Measurements from ENCODE around the gene COL6A3. TPM values are rescaled to one million over a fixed set of nuclear protein-coding genes. Genes with fewer than 3 reads are reported as not detected.

COL6A3 gene
- total and polyA plus RNA-seq, 9 of the 15 experiments (the other 6 are each of a cell fraction or from before 2014, with no cell fraction given): 0.07 to 4.1 (median 1.5) TPM

GRCh38 chr2:237320801-237321560, 93.0 kb downstream of the COL6A3 start (continued):
- no peak for TF ChIP-seq ZNF324 (CRISPR knock-in tag; IDR thresholded peaks at IDR 0.05)

DNA sequence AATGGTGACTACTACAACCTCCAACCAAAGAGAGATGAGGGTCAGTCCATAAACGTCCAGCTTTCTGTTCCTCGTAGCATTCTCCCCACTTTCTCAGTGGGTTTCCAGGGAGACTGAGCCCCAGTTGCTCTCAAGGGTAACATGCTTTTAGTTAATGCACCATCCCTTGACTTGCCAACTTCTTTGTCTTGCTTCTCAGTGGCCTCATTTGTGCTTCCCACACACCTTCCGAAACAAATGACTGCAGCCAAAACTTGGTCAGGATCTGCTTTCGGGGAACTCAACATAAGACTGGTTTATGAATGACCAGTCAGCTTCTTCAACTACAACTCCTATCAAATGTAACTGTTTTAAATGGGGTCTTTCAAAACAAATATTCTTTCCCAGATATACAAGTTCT, 94.1 kb downstream of the COL6A3 start:
- H4K20me1 ChIP-seq (replicated peaks; ENCODE audit: control insufficient read depth, insufficient read depth, low read length): no peaks in the 10 kb centered on the region
- WGBS (ENCODE audit: insufficient coverage, low coverage, missing lambda C conversion rate): 5% methylated on average over 4 of the region's 4 CpGs
- no TSS peak for BruUV-seq (replicated peaks)
- H3K9me1 ChIP-seq (ENCODE audit: control insufficient read depth, insufficient read depth, low read length): no peaks in the 10 kb centered on the region
- no peaks in the 10 kb centered on the region for H3K4me1 ChIP-seq (replicated peaks in 1 of 2; ENCODE audit: control insufficient read depth in 2 of 2, insufficient read depth in 2 of 2, low read length in 2 of 2)
- DNase-seq (ENCODE audit: extremely low read depth in 1 of 4, low spot score in 3 of 4): no peak
- H3K27me3 ChIP-seq (ENCODE audit: control insufficient read depth in 2 of 2, insufficient read depth in 2 of 2, low read length in 2 of 2): peaks cover 0 to 8% of the 10 kb centered on the region in 2 experiments; a peak in 2 of 5 replicates
- CTCF ChIA-PET (ENCODE audit: low intra/inter-chr PET ratio): no interaction called here
- no peak overlapping the region for H3K27ac ChIP-seq (ENCODE audit: extremely low read depth, low read depth, low read length)
- TF ChIP-seq PHB2 (IDR thresholded peaks at IDR 0.05; ENCODE audit: low read depth) (no peak), ZNF436 (CRISPR knock-in tag; IDR thresholded peaks at IDR 0.05) (no peak), TAF15 (IDR thresholded peaks at IDR 0.05; ENCODE audit: low read depth, low read length) (no peak), EZH2 (IDR thresholded peaks at IDR 0.05; ENCODE audit: borderline replicate concordance, low read depth, low read length) (no peak), PHF20 (IDR thresholded peaks at IDR 0.05; ENCODE audit: partially characterized antibody) (no peak), TBP (optimal IDR thresholded peaks at IDR 0.05; ENCODE audit: low read depth, low read length) (no peak), ATF2 (CRISPR knock-in tag; IDR thresholded peaks at IDR 0.05) (no peak), ZNF561 (CRISPR knock-in tag; conservative IDR thresholded peaks at IDR 0.05) (no peak), STAT5B (CRISPR knock-in tag; IDR thresholded peaks at IDR 0.05) (no peak), RCOR1 (IDR thresholded peaks at IDR 0.05; ENCODE audit: borderline replicate concordance in 1 of 2, low read depth in 2 of 2, low read length in 2 of 2) (no peak)
- TF ChIP-seq, protein P1, sequence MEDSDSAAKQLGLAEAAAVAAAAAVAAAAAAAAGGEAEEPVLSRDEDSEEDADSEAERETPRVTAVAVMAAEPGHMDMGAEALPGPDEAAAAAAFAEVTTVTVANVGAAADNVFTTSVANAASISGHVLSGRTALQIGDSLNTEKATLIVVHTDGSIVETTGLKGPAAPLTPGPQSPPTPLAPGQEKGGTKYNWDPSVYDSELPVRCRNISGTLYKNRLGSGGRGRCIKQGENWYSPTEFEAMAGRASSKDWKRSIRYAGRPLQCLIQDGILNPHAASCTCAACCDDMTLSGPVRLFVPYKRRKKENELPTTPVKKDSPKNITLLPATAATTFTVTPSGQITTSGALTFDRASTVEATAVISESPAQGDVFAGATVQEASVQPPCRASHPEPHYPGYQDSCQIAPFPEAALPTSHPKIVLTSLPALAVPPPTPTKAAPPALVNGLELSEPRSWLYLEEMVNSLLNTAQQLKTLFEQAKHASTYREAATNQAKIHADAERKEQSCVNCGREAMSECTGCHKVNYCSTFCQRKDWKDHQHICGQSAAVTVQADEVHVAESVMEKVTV (CRISPR knock-in tag; IDR thresholded peaks at IDR 0.05): no peak
- no peaks in the 10 kb centered on the region for H3K36me3 ChIP-seq (ENCODE audit: control insufficient read depth, insufficient read depth, low read length)
- in situ Hi-C loops (cut with MboI) (no loop called here), intact Hi-C loops (cut with micrococcal nuclease) (no loop called here)
- H3K79me2 ChIP-seq (ENCODE audit: control insufficient read depth, insufficient read depth, low read length): no peaks in the 10 kb centered on the region
- H3K4me3 ChIP-seq: no peak overlapping the region
- H3K4me2 ChIP-seq (ENCODE audit: insufficient read depth, low read length): no peak overlapping the region
- H3K9ac ChIP-seq (ENCODE audit: insufficient read depth in 1 of 2, low read depth in 2 of 2, low read length in 2 of 2): no peak overlapping the region
- H2AFZ ChIP-seq (ENCODE audit: low read depth, low read length): no peak overlapping the region
- ATAC-seq: no peak
- no peak for FAIRE-seq
- H3K9me3 ChIP-seq (replicated peaks; ENCODE audit: control insufficient read depth, insufficient read depth, low read depth, low read length): no peaks in the 10 kb centered on the region
- POLR2A ChIA-PET: no interaction called here

Measured in K562 (cell line).